Measurements from ENCODE around the gene CDK5R2.
A peak's percentile ranks its signal among the peaks of the same experiment; 100 is the strongest.

The CDK5R2 gene

GRCh38 chr2:218999021-218999880 is 39.8 kb downstream of the CDK5R2 start:
- in situ Hi-C loops (cut with MboI; ENCODE audit: low sequenced_read_pairs), result no loop called here
- Histone ChIP-seq H3K4me1 (no peaks in the 10 kb centered on the region), H3K4me3 (no peak overlapping the region), H3K27me3 (ENCODE audit: low read depth) (peaks cover 27% of the 10 kb centered on the region), H3K9me3 (no peaks in the 10 kb centered on the region), H3K36me3 (replicated peaks) (no peaks in the 10 kb centered on the region)
- DNase-seq (ENCODE audit: low spot score in 2 of 2), result no peak

GRCh38 chr2:218999881-219000568 is 40.6 kb downstream of the CDK5R2 start:
- H3K36me3 ChIP-seq (replicated peaks), result no peaks in the 10 kb centered on the region
- no peaks in the 10 kb centered on the region for H3K9me3 ChIP-seq
- in situ Hi-C loops (cut with MboI; ENCODE audit: low sequenced_read_pairs), result no loop called here
- H3K27me3 ChIP-seq (ENCODE audit: low read depth), result peaks cover 23% of the 10 kb centered on the region
- no peaks in the 10 kb centered on the region for H3K4me1 ChIP-seq
- no peak for DNase-seq (ENCODE audit: low spot score in 2 of 2)
- H3K4me3 ChIP-seq, result no peak overlapping the region

GRCh38 chr2:219000569-219000960 is 41.1 kb downstream of the CDK5R2 start:
- Histone ChIP-seq H3K4me3 (no peak overlapping the region), H3K9me3 (no peaks in the 10 kb centered on the region), H3K36me3 (replicated peaks) (no peaks in the 10 kb centered on the region), H3K4me1 (no peaks in the 10 kb centered on the region), H3K27me3 (ENCODE audit: low read depth) (peaks cover 22% of the 10 kb centered on the region)
- in situ Hi-C loops (cut with MboI; ENCODE audit: low sequenced_read_pairs), result no loop called here
- no peak for DNase-seq (ENCODE audit: low spot score in 2 of 2)

- H3K4me3 ChIP-seq, result no peak overlapping the region
- H3K4me1 ChIP-seq, result no peaks in the 10 kb centered on the region
- peaks cover 22% of the 10 kb centered on the region for H3K27me3 ChIP-seq (ENCODE audit: low read depth)
- in situ Hi-C loops (cut with MboI; ENCODE audit: low sequenced_read_pairs), result no loop called here
- no peak for DNase-seq (ENCODE audit: low spot score in 2 of 2)
- no peaks in the 10 kb centered on the region for H3K9me3 ChIP-seq
- no peaks in the 10 kb centered on the region for H3K36me3 ChIP-seq (replicated peaks)
Measured at GRCh38 chr2:219001100-219001576, 41.7 kb downstream of the CDK5R2 start.

- Histone ChIP-seq H3K4me3 (no peak overlapping the region), H3K27me3 (ENCODE audit: low read depth) (peaks cover 22% of the 10 kb centered on the region)
Measured at GRCh38 chr2:219001577-219002394, 42.3 kb downstream of the CDK5R2 start.

GRCh38 chr2:219002395-219003266 is 43.2 kb downstream of the CDK5R2 start:
- Histone ChIP-seq H3K27me3 (ENCODE audit: low read depth) (peaks cover 22% of the 10 kb centered on the region), H3K4me3 (no peak overlapping the region)

More at GRCh38 chr2:219001577-219002394, 42.3 kb downstream of the CDK5R2 start:
- DNase-seq (ENCODE audit: low spot score in 2 of 2), result no peak
- in situ Hi-C loops (cut with MboI; ENCODE audit: low sequenced_read_pairs), result no loop called here
- Histone ChIP-seq H3K4me1 (no peaks in the 10 kb centered on the region), H3K36me3 (replicated peaks) (no peaks in the 10 kb centered on the region), H3K9me3 (no peaks in the 10 kb centered on the region)

GRCh38 chr2:219003267-219003634 is 43.8 kb downstream of the CDK5R2 start:
- DNase-seq (ENCODE audit: low spot score in 2 of 2), result no peak
- in situ Hi-C loops (cut with MboI; ENCODE audit: low sequenced_read_pairs), result no loop called here
- Histone ChIP-seq H3K4me1 (no peaks in the 10 kb centered on the region), H3K4me3 (no peak overlapping the region), H3K27me3 (ENCODE audit: low read depth) (peaks cover 22% of the 10 kb centered on the region), H3K9me3 (no peaks in the 10 kb centered on the region), H3K36me3 (replicated peaks) (no peaks in the 10 kb centered on the region)

More at GRCh38 chr2:219002395-219003266, 43.2 kb downstream of the CDK5R2 start:
- DNase-seq (ENCODE audit: low spot score in 2 of 2), result peak in 1 of 2 experiments; percentile 43
- Histone ChIP-seq H3K4me1 (no peaks in the 10 kb centered on the region), H3K9me3 (no peaks in the 10 kb centered on the region), H3K36me3 (replicated peaks) (no peaks in the 10 kb centered on the region)
- in situ Hi-C loops (cut with MboI; ENCODE audit: low sequenced_read_pairs), result no loop called here

- DNase-seq (ENCODE audit: low spot score in 2 of 2), result no peak
- Histone ChIP-seq H3K4me1 (no peaks in the 10 kb centered on the region), H3K4me3 (no peak overlapping the region), H3K9me3 (no peaks in the 10 kb centered on the region), H3K27me3 (ENCODE audit: low read depth) (peaks cover 22% of the 10 kb centered on the region), H3K36me3 (replicated peaks) (no peaks in the 10 kb centered on the region)
- in situ Hi-C loops (cut with MboI; ENCODE audit: low sequenced_read_pairs), result no loop called here
Measured at GRCh38 chr2:219003979-219004378, 44.5 kb downstream of the CDK5R2 start.

- in situ Hi-C loops (cut with MboI; ENCODE audit: low sequenced_read_pairs), result no loop called here
- Histone ChIP-seq H3K4me3 (no peak overlapping the region), H3K4me1 (no peaks in the 10 kb centered on the region), H3K27me3 (ENCODE audit: low read depth) (no peaks in the 10 kb centered on the region), H3K36me3 (replicated peaks) (no peaks in the 10 kb centered on the region), H3K9me3 (no peaks in the 10 kb centered on the region)
- DNase-seq (ENCODE audit: low spot score in 2 of 2), result no peak
Measured at GRCh38 chr2:219009294-219009693, 49.8 kb downstream of the CDK5R2 start.

GRCh38 chr2:219010162-219010756 is 50.8 kb downstream of the CDK5R2 start:
- Histone ChIP-seq H3K9me3 (no peaks in the 10 kb centered on the region), H3K36me3 (replicated peaks) (no peaks in the 10 kb centered on the region), H3K4me1 (no peaks in the 10 kb centered on the region), H3K4me3 (no peak overlapping the region), H3K27me3 (ENCODE audit: low read depth) (no peaks in the 10 kb centered on the region)
- DNase-seq (ENCODE audit: low spot score in 2 of 2), result peak in 1 of 2 experiments; percentile 31
- in situ Hi-C loops (cut with MboI; ENCODE audit: low sequenced_read_pairs), result no loop called here

GRCh38 chr2:219010873-219011272 is 51.4 kb downstream of the CDK5R2 start:
- H3K4me3 ChIP-seq, result no peak overlapping the region
- in situ Hi-C loops (cut with MboI; ENCODE audit: low sequenced_read_pairs), result no loop called here
- no peaks in the 10 kb centered on the region for H3K9me3 ChIP-seq
- no peaks in the 10 kb centered on the region for H3K4me1 ChIP-seq
- no peaks in the 10 kb centered on the region for H3K36me3 ChIP-seq (replicated peaks)
- no peak for DNase-seq (ENCODE audit: low spot score in 2 of 2)
- no peaks in the 10 kb centered on the region for H3K27me3 ChIP-seq (ENCODE audit: low read depth)
